C4-2B (cell line): ENCODE measurements around the gene EIF2B1.

Experiments
- ZFX ChIP-seq: fragments of 450-650 bp; IDR thresholded peaks from 2 replicates; pipeline ENCODE4 v1.6.1; 2017
- TF ChIP-seq, protein P1 (sequence below): fragments of 450-650 bp; conservative IDR thresholded peaks from 2 replicates; pipeline ENCODE4 v1.5.1; 2017; ENCODE audit warnings: mild to moderate bottlenecking

DNA sequence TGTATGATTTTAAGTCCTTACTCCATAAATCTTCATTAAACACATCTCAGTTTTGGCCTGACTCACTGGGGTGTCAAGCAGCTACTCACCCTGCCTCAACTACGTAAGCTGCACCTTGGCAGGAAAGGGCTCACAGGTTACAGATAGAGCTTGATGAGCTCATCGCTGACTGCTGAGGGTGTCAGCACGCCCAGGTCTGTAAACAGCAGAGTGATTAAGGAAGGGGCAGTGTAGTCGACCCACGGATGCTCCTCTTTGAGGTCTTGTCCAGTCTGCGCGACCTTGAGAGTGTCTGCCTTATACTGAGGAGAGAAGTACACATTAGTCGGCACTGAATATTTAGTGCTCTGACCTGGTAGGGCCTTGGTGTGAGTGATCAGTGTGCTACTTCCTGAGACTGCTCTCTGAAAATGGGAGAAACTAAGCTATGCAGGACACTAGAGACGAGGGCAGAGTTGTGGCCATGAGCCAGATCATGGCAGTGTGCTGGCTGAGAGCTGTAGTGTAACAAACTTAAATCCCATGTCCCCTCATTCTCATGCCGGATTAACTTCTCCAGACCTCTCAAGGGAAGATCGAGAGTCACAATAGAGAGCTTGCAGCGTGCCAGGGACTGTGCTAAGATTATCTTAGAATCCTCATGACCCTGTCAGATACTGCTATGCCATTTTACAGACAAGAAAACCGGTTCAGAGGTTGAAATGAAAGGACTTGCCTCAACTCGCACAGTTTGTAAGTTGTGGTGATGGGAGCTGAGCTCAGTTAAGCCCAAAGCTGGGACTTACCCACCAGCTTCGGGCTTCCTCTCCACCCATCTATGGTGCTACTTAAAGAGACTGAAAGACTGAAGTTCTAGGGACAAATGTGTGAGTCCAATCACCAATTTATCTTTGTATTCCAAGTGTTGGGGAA, 11.6 kb downstream of the EIF2B1 start:
- TF ChIP-seq, protein P1, sequence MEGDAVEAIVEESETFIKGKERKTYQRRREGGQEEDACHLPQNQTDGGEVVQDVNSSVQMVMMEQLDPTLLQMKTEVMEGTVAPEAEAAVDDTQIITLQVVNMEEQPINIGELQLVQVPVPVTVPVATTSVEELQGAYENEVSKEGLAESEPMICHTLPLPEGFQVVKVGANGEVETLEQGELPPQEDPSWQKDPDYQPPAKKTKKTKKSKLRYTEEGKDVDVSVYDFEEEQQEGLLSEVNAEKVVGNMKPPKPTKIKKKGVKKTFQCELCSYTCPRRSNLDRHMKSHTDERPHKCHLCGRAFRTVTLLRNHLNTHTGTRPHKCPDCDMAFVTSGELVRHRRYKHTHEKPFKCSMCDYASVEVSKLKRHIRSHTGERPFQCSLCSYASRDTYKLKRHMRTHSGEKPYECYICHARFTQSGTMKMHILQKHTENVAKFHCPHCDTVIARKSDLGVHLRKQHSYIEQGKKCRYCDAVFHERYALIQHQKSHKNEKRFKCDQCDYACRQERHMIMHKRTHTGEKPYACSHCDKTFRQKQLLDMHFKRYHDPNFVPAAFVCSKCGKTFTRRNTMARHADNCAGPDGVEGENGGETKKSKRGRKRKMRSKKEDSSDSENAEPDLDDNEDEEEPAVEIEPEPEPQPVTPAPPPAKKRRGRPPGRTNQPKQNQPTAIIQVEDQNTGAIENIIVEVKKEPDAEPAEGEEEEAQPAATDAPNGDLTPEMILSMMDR, result no peak
- TF ChIP-seq ZFX, result no peak
